ENCODE results near the gene SPACA6. TPM values are rescaled to one million over a fixed set of nuclear protein-coding genes. Genes with fewer than 3 reads are reported as not detected.

SPACA6 gene
- total RNA-seq, 2 donors from 2014 or later: 9.3 to 13.7 TPM

GRCh38 chr19:51681286-51681941, 11.7 kb upstream of the SPACA6 start:
- Mint-ChIP-seq H3K36me3 (peaks cover 10 to 14% of the 10 kb centered on the region in 2 donors), H3K9me3 (peaks cover 11 to 25% of the 10 kb centered on the region in 2 donors), H3K27ac (no peak overlapping the region)
- no peak for ATAC-seq
- no peak for DNase-seq (ENCODE audit: low spot score in 2 of 2)

- Mint-ChIP-seq H3K27ac (no peak overlapping the region), H3K9me3 (peaks cover 7 to 21% of the 10 kb centered on the region in 2 donors), H3K36me3 (peaks cover 7 to 9% of the 10 kb centered on the region in 2 donors)
- DNase-seq (ENCODE audit: low spot score in 2 of 2): no peak
- ATAC-seq: no peak
Measured at GRCh38 chr19:51686171-51686570, 7.0 kb upstream of the SPACA6 start.

DNA sequence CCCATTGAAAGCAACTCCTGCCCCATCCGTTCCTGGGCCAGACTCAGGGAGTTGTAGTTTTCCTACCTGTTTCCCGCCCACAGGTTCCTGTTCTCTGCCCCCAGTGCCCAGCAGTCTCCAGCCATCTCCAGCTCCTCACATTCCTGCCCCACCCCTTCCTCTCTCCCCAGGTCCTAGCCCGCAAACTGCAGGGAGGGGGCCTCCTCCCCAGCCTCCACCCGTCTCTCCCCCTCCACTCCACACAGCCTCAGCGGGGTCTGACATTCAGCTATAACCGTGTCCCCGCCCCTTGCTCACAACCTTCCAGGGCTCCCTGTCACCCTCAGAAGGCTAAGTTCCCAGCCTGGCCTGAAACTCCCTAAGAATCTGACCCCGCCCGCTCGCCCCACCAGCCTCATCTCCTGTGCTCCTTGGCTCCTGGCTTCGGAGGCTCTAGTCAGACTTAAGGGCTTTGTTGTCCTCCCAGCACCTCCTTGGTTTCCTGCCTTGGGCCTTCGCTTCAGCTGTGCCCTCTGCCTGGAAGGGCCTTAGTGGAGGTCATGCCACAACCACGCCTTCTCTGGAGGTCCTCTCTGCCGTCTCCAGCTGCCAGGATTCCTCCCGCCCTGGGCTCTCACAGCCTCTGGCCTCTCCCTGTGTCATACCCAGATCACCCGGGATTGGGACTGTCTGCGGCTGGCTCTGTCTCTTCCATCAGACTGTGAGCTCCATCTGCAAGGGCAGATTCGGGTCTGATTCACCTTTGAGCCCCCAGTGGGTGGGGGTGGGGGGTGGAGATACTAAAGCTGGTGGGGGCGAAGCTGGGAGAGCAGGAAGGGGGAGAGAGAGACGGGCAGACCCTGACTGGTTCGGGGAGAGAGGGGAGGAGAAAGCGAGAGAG, 5.1 kb upstream of the SPACA6 start:
- no peak for ATAC-seq
- peaks cover 6 to 21% of the 10 kb centered on the region in 2 donors for H3K9me3 Mint-ChIP-seq
- DNase-seq (ENCODE audit: low spot score in 2 of 2): no peak
- H3K27ac Mint-ChIP-seq: peak overlapping the region; percentile 50 to 90
- peaks cover 7% of the 10 kb centered on the region in 2 donors for H3K36me3 Mint-ChIP-seq

DNA sequence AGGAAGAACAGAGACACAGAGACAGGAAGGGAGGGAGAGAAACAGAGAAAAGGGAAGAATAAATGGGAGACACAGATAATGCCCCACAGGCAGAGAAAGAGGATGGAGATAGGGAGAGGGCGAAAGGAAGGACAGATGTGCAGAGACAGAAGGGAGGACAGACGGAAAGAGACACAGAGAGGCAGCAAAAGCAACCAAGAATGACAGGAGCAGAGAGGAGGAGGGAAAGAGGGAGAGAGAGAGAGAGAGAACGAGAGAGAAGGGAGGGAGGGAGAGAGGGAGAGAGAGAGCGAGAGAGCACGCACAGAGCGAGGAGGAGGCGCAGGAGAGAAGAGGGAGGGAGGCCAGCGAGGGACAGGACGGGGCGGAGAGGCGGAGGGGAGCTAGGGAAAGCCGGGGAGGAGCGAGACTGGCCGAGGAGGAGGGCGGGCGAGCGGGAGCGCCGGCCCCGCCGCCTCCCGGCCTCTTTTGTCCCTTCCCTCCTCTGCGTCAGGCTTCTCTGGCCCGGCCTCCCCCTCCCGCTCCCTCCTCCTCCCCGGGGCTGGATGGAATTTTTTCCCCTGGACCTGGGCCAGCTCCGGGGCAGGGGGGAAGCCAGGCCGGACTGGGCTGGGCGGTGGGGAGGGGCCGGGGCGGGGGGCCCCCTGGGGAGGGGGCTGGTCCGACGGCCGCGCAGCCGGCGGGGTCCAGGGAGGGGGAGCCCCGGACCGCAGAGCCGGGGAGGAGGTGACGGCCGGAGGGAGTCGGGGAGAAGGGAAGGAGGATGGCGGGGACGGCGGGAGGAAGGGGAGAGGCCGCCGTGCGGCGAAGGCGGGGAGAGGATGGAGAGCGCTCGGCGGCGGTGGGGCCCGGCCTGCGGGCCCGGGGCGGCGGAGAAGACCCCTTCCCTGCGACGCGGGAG, 4.2 kb upstream of the SPACA6 start:
- DNase-seq (ENCODE audit: low spot score in 2 of 2): no peak

GRCh38 chr19:51689751-51690453, 3.2 kb upstream of the SPACA6 start:
- H3K9me3 Mint-ChIP-seq: peaks cover 2 to 9% of the 10 kb centered on the region in 2 donors
- peaks cover 2 to 3% of the 10 kb centered on the region in 2 donors for H3K36me3 Mint-ChIP-seq
- H3K27ac Mint-ChIP-seq: peak overlapping the region; percentile 89 to 97
- DNase-seq (ENCODE audit: low spot score in 2 of 2) (no peak), ATAC-seq (peak; percentile 8 to 21)

More for the DNA sequence above, 4.2 kb upstream of the SPACA6 start:
- peak; percentile 28 to 72 for ATAC-seq
- peak overlapping the region; percentile 50 to 90 for H3K27ac Mint-ChIP-seq
- H3K36me3 Mint-ChIP-seq: peaks cover 7% of the 10 kb centered on the region in 2 donors
- peaks cover 4 to 19% of the 10 kb centered on the region in 2 donors for H3K9me3 Mint-ChIP-seq

DNA sequence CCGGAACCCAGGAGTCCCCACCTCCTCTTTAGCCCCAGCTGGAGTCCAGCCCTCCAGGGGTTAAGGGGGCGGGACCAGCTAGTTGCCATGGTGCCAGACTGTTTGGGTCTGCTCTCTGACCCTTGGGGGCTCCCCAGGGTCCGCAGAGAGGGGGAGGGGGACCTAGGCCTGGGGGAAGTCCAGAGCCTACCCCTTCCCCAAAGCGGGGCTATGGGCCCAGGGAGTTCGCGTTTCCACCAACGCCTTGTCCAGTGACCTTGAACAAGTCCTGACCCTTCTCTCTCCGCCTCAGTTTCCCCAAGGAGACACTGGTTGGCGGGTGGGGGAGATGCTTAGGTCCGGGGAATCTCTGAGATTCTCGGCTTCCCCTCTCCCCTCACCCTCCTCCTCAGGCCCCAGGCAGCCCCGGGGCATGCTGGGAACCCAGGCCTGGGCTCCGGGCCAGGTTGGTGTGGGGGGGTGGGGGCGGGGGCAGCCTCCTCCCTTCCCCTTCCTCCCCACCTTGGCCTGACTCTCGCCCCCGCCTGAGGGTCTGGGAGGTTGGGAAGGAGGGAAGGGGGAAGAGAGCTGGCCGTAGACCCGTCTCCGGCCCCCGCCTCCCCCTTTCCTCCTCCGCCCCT, 2.6 kb upstream of the SPACA6 start:
- Mint-ChIP-seq H3K9me3 (peaks cover 0 to 7% of the 10 kb centered on the region in 2 donors), H3K36me3 (no peaks in the 10 kb centered on the region), H3K27ac (peak overlapping the region; percentile 89 to 97)
- peak in 1 of 2 donors; percentile 71 for DNase-seq (ENCODE audit: low spot score in 2 of 2)
- peak; percentile 71 to 86 for ATAC-seq

DNA sequence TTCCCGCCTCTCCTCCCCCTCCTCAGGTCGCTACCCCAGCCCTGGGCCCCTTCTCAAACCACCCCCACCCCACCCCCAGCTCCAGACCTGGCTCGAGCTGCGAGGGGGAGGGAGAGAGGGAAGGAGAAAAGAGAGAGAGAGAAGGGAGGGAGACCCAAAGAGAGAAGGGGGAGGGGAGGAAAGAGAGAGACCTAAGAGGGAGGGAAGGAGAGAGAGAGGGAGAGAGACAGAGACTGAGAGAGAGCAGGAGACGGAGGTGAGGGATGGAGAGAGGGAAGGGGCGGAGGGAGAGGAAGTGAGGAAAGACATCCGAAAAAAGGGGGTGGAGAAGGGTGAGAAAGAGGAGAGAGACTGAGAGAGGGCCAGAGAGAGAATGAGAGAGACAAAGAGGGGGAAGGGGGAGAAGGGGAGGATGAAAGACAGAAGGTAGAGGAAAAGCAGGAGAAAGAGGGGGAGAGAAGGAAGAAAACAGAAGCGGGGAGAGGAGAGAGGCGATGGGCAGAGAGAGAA, 2.0 kb upstream of the SPACA6 start:
- ATAC-seq: no peak
- H3K9me3 Mint-ChIP-seq: peaks cover 0 to 2% of the 10 kb centered on the region in 2 donors

DNA sequence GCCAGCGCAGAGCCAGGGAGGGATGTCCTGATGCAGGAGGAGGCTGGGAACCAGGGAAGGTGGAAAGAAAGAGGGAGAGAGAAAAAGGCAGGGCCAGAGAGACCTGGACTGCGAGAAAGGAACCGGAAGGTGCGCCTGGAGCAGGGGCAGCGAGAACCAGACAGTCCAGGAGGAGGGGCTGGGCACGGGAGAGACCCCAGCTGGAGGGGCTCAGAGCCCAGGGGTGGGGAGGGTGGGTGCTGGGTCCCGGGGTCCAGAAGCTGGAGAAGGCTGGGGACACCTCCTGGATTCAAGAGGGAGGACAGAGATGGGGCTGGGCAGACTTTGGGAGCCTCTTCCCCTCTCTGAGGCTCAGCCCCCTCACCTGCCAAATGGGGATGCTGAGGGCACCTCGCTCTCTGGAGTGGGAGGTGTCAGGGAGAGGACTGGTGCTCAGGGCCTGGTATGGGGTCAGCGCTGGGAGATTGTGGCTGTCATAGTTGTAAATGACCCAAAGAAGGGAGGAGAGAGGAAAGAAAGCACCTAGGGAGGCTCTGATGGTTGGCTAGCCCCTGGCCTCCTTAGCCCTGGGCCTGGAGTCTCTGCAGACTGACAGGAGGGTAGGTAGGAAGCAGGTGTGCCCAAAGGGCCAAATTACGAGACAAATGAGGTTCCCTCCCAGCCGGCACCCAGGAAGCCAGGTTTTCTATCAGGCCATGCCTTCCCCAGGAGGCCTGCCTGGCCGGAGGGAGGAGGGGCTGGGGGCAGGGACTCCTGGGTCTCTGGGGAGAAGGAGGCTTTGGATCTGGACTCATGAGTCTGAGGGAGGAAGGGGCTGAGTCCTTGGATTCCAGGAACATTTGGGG, 1.3 kb upstream of the SPACA6 start:
- H3K36me3 Mint-ChIP-seq: no peaks in the 10 kb centered on the region
- no peak for DNase-seq (ENCODE audit: low spot score in 2 of 2)
- peak overlapping the region; percentile 76 to 83 for H3K27ac Mint-ChIP-seq
- ATAC-seq: no peak
- H3K9me3 Mint-ChIP-seq: no peaks in the 10 kb centered on the region

More for the DNA sequence above, 2.0 kb upstream of the SPACA6 start:
- DNase-seq (ENCODE audit: low spot score in 2 of 2): no peak
- H3K36me3 Mint-ChIP-seq: no peaks in the 10 kb centered on the region
- peak overlapping the region; percentile 76 to 83 for H3K27ac Mint-ChIP-seq

DNA sequence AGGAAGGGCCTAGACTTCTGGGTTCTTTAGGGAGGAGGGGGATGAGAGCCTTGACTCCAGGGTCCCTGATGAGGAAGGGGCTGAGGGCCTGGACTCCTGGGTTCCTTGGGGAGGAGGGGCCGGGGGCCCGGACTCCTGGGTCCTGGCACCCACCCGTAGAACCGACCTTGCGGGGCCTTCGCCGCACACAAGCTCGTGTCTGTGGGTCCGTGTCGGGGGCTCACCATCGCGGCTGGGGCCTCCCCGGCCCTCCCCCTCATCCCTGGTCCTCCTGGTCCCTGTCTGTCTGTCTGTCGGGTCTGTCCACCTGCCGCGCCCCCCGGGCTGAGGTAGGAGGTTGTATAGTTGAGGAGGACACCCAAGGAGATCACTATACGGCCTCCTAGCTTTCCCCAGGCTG, 662 bp upstream of the SPACA6 start:
- DNase-seq (ENCODE audit: low spot score in 2 of 2) (no peak), ATAC-seq (no peak)
- Mint-ChIP-seq H3K36me3 (no peaks in the 10 kb centered on the region), H3K27ac (no peak overlapping the region), H3K9me3 (no peaks in the 10 kb centered on the region)

GRCh38 chr19:51693819-51694218, 689 bp downstream of the SPACA6 start:
- no peak for DNase-seq (ENCODE audit: low spot score in 2 of 2)
- peaks cover 0 to 5% of the 10 kb centered on the region in 2 donors for H3K9me3 Mint-ChIP-seq
- ATAC-seq: no peak
- peak overlapping the region in 1 of 2 donors; percentile 50 for H3K27ac Mint-ChIP-seq
- no peaks in the 10 kb centered on the region for H3K36me3 Mint-ChIP-seq

GRCh38 chr19:51694318-51695085, 1.4 kb downstream of the SPACA6 start:
- Mint-ChIP-seq H3K27ac (peak overlapping the region in 1 of 2 donors; percentile 50), H3K36me3 (no peaks in the 10 kb centered on the region), H3K9me3 (peaks cover 0 to 7% of the 10 kb centered on the region in 2 donors)
- no peak for ATAC-seq
- DNase-seq (ENCODE audit: low spot score in 2 of 2): peak in 1 of 2 donors; percentile 25

DNA sequence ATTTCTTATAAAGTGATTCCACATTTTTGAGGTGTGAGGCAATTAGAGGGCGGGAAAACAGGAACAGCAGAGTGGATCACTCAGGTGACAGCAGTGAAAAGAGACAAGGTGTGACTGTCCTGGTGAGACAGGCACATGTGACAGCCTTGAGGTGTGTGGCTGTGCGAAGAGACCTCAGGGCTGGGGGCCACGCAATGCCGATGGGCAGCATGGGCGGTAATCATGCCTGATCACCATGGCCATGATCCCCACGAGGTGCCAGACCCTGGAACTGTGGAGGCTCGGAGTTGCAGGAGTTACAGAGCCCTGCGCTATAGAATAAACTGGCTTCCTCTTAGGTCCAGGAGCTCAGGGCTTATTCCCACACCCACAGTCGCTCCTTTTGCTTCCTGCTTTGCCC, 2.0 kb downstream of the SPACA6 start:
- ATAC-seq (no peak), DNase-seq (ENCODE audit: low spot score in 2 of 2) (peak in 1 of 2 donors; percentile 35)
- peaks cover 0 to 9% of the 10 kb centered on the region in 2 donors for H3K9me3 Mint-ChIP-seq
- H3K36me3 Mint-ChIP-seq: no peaks in the 10 kb centered on the region
- peak overlapping the region in 1 of 2 donors; percentile 50 for H3K27ac Mint-ChIP-seq

- no peak overlapping the region for H3K27ac Mint-ChIP-seq
- ATAC-seq: no peak
- H3K9me3 Mint-ChIP-seq: peaks cover 0 to 9% of the 10 kb centered on the region in 2 donors
- DNase-seq (ENCODE audit: low spot score in 2 of 2): peak in 1 of 2 donors; percentile 26
- H3K36me3 Mint-ChIP-seq: no peaks in the 10 kb centered on the region
Measured at GRCh38 chr19:51695702-51696315, 2.7 kb downstream of the SPACA6 start.

All from activated naive CD4-positive, alpha-beta T cell treated with anti-CD3 and anti-CD28 coated beads, Interleukin-2, amount 50 U/mL, for 72 hours (primary cell).